ENCODE data around the gene CBX6.

The CBX6 gene

DNA sequence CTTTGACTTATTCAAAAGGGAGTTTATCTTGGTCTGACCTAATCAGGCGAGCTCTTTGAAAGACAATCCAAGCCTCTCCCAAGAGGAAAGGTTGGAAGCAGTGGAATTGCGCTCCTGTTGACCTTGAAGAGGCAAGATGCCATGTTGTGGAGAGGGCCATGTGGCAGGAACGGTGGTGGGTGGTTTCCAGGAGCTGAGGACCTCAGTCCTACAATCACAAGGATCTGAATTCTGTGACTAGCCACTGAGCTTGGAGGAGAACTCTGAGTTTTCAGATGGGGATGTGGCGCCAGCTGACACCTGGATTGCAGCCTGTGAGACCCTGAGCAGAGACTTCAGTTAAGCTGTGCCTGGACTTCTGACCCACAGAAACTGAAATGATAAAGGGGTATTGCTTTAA lies 6.0 kb upstream of the CBX6 start:
- H3K27me3 ChIP-seq (ENCODE audit: control insufficient read depth, insufficient read depth, low read length), result no peaks in the 10 kb centered on the region
- H3K36me3 ChIP-seq (ENCODE audit: control insufficient read depth, insufficient read depth, low read length), result no peaks in the 10 kb centered on the region
- peaks cover 27% of the 10 kb centered on the region for H3K4me1 ChIP-seq
- H3K79me2 ChIP-seq, result no peaks in the 10 kb centered on the region
- no peak overlapping the region for H3K4me3 ChIP-seq (ENCODE audit: low read depth, low read length)
- H2AFZ ChIP-seq, result no peak overlapping the region
- no peak overlapping the region for H3K27ac ChIP-seq
- no peaks in the 10 kb centered on the region for H3K9me3 ChIP-seq (ENCODE audit: control insufficient read depth, low read length)
- H3K9ac ChIP-seq, result no peak overlapping the region
- TF ChIP-seq CTCF (IDR thresholded peaks at IDR 0.05), result no peak
- no peak overlapping the region for H3K4me2 ChIP-seq (ENCODE audit: low read length)

- Histone ChIP-seq H3K79me2 (no peaks in the 10 kb centered on the region), H2AFZ (no peak overlapping the region), H3K4me2 (ENCODE audit: low read length) (no peak overlapping the region), H3K4me1 (peaks cover 19% of the 10 kb centered on the region), H3K4me3 (ENCODE audit: low read depth, low read length) (no peak overlapping the region), H3K36me3 (ENCODE audit: control insufficient read depth, insufficient read depth, low read length) (no peaks in the 10 kb centered on the region), H3K27ac (no peak overlapping the region), H3K27me3 (ENCODE audit: control insufficient read depth, insufficient read depth, low read length) (no peaks in the 10 kb centered on the region), H3K9ac (no peak overlapping the region), H3K9me3 (ENCODE audit: control insufficient read depth, low read length) (no peaks in the 10 kb centered on the region)
- TF ChIP-seq CTCF (IDR thresholded peaks at IDR 0.05), result no peak
These were observed 2.7 kb upstream of the CBX6 start for GRCh38 chr22:38874529-38875222.

GRCh38 chr22:38873469-38874411 lies 1.7 kb upstream of the CBX6 start:
- no peak for TF ChIP-seq CTCF (IDR thresholded peaks at IDR 0.05)
- H3K9ac ChIP-seq, result no peak overlapping the region
- peaks cover 26% of the 10 kb centered on the region for H3K4me1 ChIP-seq
- no peaks in the 10 kb centered on the region for H3K27me3 ChIP-seq (ENCODE audit: control insufficient read depth, insufficient read depth, low read length)
- H3K4me3 ChIP-seq (ENCODE audit: low read depth, low read length), result peak overlapping the region; percentile 94
- peak overlapping the region; percentile 99 for H3K4me2 ChIP-seq (ENCODE audit: low read length)
- H3K36me3 ChIP-seq (ENCODE audit: control insufficient read depth, insufficient read depth, low read length), result no peaks in the 10 kb centered on the region
- peak overlapping the region; percentile 99 for H3K27ac ChIP-seq
- H3K79me2 ChIP-seq, result peaks cover 5% of the 10 kb centered on the region
- no peaks in the 10 kb centered on the region for H3K9me3 ChIP-seq (ENCODE audit: control insufficient read depth, low read length)
- peak overlapping the region; percentile 89 for H2AFZ ChIP-seq

DNA sequence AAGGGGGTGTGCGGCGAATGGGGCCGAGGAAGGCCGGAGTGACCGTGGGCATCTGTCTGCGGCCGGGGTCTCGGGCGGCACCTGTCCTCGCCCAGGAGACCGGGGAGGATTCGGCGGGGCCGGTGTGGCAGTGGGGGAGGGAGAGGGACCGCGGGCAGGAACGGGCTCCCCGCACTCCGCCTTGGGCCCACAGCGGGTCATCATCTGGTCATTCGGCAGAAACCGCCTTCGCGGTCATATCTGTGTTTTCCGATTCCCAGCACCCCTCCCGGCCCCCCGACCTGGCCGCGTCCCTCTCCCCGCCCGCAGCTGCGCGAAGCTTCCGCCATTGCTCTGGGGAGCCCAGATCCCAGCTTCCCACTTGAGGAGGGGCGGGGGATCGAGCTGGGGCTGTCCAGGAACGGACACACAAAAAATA lies 824 bp upstream of the CBX6 start:
- no peaks in the 10 kb centered on the region for H3K36me3 ChIP-seq (ENCODE audit: control insufficient read depth, insufficient read depth, low read length)
- H3K27me3 ChIP-seq (ENCODE audit: control insufficient read depth, insufficient read depth, low read length), result no peaks in the 10 kb centered on the region

More for the DNA sequence above, 824 bp upstream of the CBX6 start:
- no peak for TF ChIP-seq CTCF (IDR thresholded peaks at IDR 0.05)
- no peaks in the 10 kb centered on the region for H3K9me3 ChIP-seq (ENCODE audit: control insufficient read depth, low read length)
- H3K79me2 ChIP-seq, result peaks cover 6% of the 10 kb centered on the region
- H2AFZ ChIP-seq, result peak overlapping the region; percentile 89
- H3K4me1 ChIP-seq, result peaks cover 26% of the 10 kb centered on the region
- H3K4me2 ChIP-seq (ENCODE audit: low read length), result peak overlapping the region; percentile 99
- H3K4me3 ChIP-seq (ENCODE audit: low read depth, low read length), result peak overlapping the region; percentile 94
- peak overlapping the region; percentile 80 for H3K9ac ChIP-seq
- peak overlapping the region; percentile 99 for H3K27ac ChIP-seq

Data from parathyroid adenoma (tissue), 2 donors.